HEK293 (cell line): Measurements from ENCODE around the gene RNF11.

Source experiments
- CTCF ChIA-PET: fragments of 350-600 bp; formaldehyde crosslinking; extraction: SDS; loops from one replicate; lab custom pipeline; 2021; ENCODE audit warnings: antibody characterized with exemption; lab: Yijun Ruan, JAX
- POLR2A ChIA-PET: fragments of 300-600 bp; formaldehyde crosslinking; extraction: SDS; loops from one replicate; lab custom pipeline; 2020; ENCODE audit warnings: antibody characterized with exemption, inconsistent platforms; lab: Yijun Ruan, JAX
- H3K27ac ChIP-seq: fragments of 200-500 bp; sonication (Bioruptor generic); 2 replicates; pipeline ENCODE4 v1.5.1; 2014; ENCODE audit warnings: low read depth, low read length, control low read depth, inconsistent platforms; ENCODE audit errors: extremely low read depth
- H3K36me3 ChIP-seq, 2 experiments: fragments of 200-500 bp in 1 of 2; sonication (Bioruptor generic) in 1 of 2; 1 replicate in 1 of 2; 2 replicates in 1 of 2; pipeline ENCODE4 v1.5.1; 2014 to 2017; ENCODE audit warnings: inconsistent platforms in 2 of 2, low read length in 2 of 2; ENCODE audit not compliant: control insufficient read depth in 2 of 2, insufficient read depth in 1 of 2
- H3K4me1 ChIP-seq: fragments of 200-500 bp; sonication (Bioruptor generic); 2 replicates; pipeline ENCODE4 v1.5.1; 2014; ENCODE audit warnings: mild to moderate bottlenecking, low read length, inconsistent platforms; ENCODE audit not compliant: control insufficient read depth, insufficient read depth
- H3K4me3 ChIP-seq: 2 replicates; pipeline ENCODE4 v1.5.1; 2011; ENCODE audit warnings: low read depth, mild to moderate bottlenecking, control low read depth, low read length, moderate library complexity
- H3K9me3 ChIP-seq: fragments of 200-500 bp; sonication (Bioruptor generic); 2 replicates; pipeline ENCODE4 v1.5.1; 2014; ENCODE audit warnings: low read depth, low read length, inconsistent platforms; ENCODE audit not compliant: control insufficient read depth, insufficient read depth
- EGR2 ChIP-seq: fragments of 450-650 bp; formaldehyde crosslinking; IDR thresholded peaks from 2 replicates; pipeline ENCODE4 v1.5.1; 2016; ENCODE audit warnings: low read depth, missing biosample characterization, missing genetic modification characterization
- ELK4 ChIP-seq: IDR thresholded peaks from 2 replicates; pipeline ENCODE4 v1.6.1; 2011; ENCODE audit warnings: mild to moderate bottlenecking, low read depth, low read length, borderline replicate concordance
- GLI2 ChIP-seq: fragments of 450-650 bp; formaldehyde crosslinking; IDR thresholded peaks from 2 replicates; pipeline ENCODE4; 2017; ENCODE audit warnings: missing biosample characterization, missing genetic modification characterization, low read depth, borderline replicate concordance
- YY2 ChIP-seq: fragments of 450-650 bp; formaldehyde crosslinking; IDR thresholded peaks from 2 replicates; pipeline ENCODE4 v1.5.1; 2016; ENCODE audit warnings: missing biosample characterization, missing genetic modification characterization
- ZFHX2 ChIP-seq: fragments of 450-650 bp; formaldehyde crosslinking; conservative IDR thresholded peaks from 2 replicates; pipeline ENCODE4 v1.5.1; 2016; ENCODE audit warnings: missing biosample characterization, missing genetic modification characterization
- ZFP37 ChIP-seq: fragments of 450-650 bp; formaldehyde crosslinking; IDR thresholded peaks from 2 replicates; pipeline ENCODE4 v1.5.1; 2016; ENCODE audit warnings: missing biosample characterization, missing genetic modification characterization
- ZNF121 ChIP-seq: fragments of 450-650 bp; formaldehyde crosslinking; IDR thresholded peaks from 2 replicates; pipeline ENCODE4 v1.5.1; 2016; ENCODE audit warnings: missing biosample characterization, missing genetic modification characterization
- ZNF211 ChIP-seq: fragments of 450-650 bp; formaldehyde crosslinking; IDR thresholded peaks from 2 replicates; pipeline ENCODE4 v1.5.1; 2016; ENCODE audit warnings: low read depth, missing biosample characterization, missing genetic modification characterization
- ZNF239 ChIP-seq: fragments of 450-650 bp; formaldehyde crosslinking; IDR thresholded peaks from 2 replicates; pipeline ENCODE4 v1.5.1; 2016; ENCODE audit warnings: missing biosample characterization, missing genetic modification characterization
- ZNF548 ChIP-seq: fragments of 450-650 bp; formaldehyde crosslinking; IDR thresholded peaks from 2 replicates; pipeline ENCODE4 v1.5.1; 2016; ENCODE audit warnings: missing biosample characterization, missing genetic modification characterization
- ZNF585B ChIP-seq: fragments of 450-650 bp; formaldehyde crosslinking; IDR thresholded peaks from 2 replicates; pipeline ENCODE4 v1.5.1; 2016; ENCODE audit warnings: missing biosample characterization, missing genetic modification characterization
- ZNF639 ChIP-seq: fragments of 450-650 bp; formaldehyde crosslinking; IDR thresholded peaks from 2 replicates; pipeline ENCODE4 v1.5.1; 2016; ENCODE audit warnings: missing biosample characterization, missing genetic modification characterization
- ZNF660 ChIP-seq: fragments of 450-650 bp; IDR thresholded peaks from 2 replicates; pipeline ENCODE4 v1.5.1; 2018; ENCODE audit warnings: missing biosample characterization, mild to moderate bottlenecking, missing genetic modification characterization
- ZNF792 ChIP-seq: fragments of 450-650 bp; formaldehyde crosslinking; IDR thresholded peaks from 2 replicates; pipeline ENCODE4 v1.5.1; 2016; ENCODE audit warnings: missing biosample characterization, missing genetic modification characterization
- ZSCAN23 ChIP-seq: fragments of 450-650 bp; formaldehyde crosslinking; IDR thresholded peaks from 2 replicates; pipeline ENCODE4 v1.5.1; 2016; ENCODE audit warnings: missing biosample characterization, missing genetic modification characterization
- ZSCAN30 ChIP-seq: fragments of 450-650 bp; IDR thresholded peaks from 2 replicates; pipeline ENCODE4 v1.5.1; 2018; ENCODE audit warnings: missing biosample characterization, mild to moderate bottlenecking, missing genetic modification characterization, moderate library complexity
- TF ChIP-seq, protein P1 (sequence below): fragments of 450-650 bp; formaldehyde crosslinking; IDR thresholded peaks from 2 replicates; pipeline ENCODE4 v1.5.1; 2016; ENCODE audit warnings: missing biosample characterization, missing genetic modification characterization

The RNF11 gene

GRCh38 chr1:51312718-51313117 lies 76.6 kb downstream of the RNF11 start:
- CTCF ChIA-PET: interaction anchor here (0.7 to 2.6 kb wide), 5 partner anchors 17 to 538 kb away, joined by 3 to 13 read pairs (median 4); no protein-coding TSS in a partner anchor
- Histone ChIP-seq H3K4me3 (no peak overlapping the region), H3K36me3 (peaks cover 0 to 44% of the 10 kb centered on the region in 2 experiments; a peak in 1 of 3 replicates), H3K27ac (no peak overlapping the region), H3K4me1 (no peaks in the 10 kb centered on the region), H3K9me3 (no peaks in the 10 kb centered on the region)
- POLR2A ChIA-PET: no interaction called here
- TF ChIP-seq ZNF792 (tag by site-specific recombination) (no peak), ZNF239 (tag by site-specific recombination) (no peak), ZNF548 (tag by site-specific recombination) (no peak), ZFP37 (tag by site-specific recombination) (no peak), ZNF660 (tag by site-specific recombination) (no peak), ZNF121 (tag by site-specific recombination) (no peak), YY2 (no peak), ZSCAN23 (tag by site-specific recombination) (no peak)

DNA sequence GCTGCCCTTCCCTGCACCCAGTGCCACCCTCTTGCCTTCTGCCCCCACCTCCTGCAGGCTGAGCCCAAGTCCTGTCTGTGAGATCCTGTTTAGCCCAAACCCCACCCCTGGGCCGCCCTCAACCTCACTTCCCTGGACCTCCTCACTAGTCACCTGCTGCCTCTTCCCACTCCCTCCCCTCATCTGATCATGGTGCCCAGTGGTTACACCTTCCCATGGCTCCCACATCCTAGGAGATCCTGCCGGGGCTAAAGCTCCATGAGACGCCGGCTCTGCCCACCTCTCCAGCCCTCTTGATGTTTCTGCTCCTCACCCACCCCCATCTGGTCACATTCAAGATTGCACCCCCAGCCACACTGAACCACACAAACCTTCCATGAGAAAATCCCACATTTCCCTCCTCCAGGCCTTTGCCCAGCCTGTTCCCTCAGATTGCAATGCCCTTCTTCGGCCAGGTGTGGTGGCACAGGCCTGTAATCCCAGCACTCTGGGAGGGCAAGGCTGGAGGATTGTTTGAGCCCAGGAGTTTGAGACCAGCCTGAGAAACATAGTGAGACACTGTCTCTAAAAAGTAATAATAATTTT lies 77.3 kb downstream of the RNF11 start:
- ChIA-PET POLR2A (no interaction called here), CTCF (interaction anchor here (1.1 to 2.6 kb wide), 2 partner anchors 17 to 539 kb away, joined by 4 to 13 read pairs; no protein-coding TSS in a partner anchor)
- no peaks in the 10 kb centered on the region for H3K4me1 ChIP-seq
- no peaks in the 10 kb centered on the region for H3K9me3 ChIP-seq
- H3K36me3 ChIP-seq: peaks cover 0 to 50% of the 10 kb centered on the region in 2 experiments; a peak in 1 of 3 replicates
- TF ChIP-seq EGR2: peak; percentile 88
- TF ChIP-seq ZNF211 (tag by site-specific recombination): no peak
- peak; percentile 74 for TF ChIP-seq ZFHX2 (tag by site-specific recombination)
- TF ChIP-seq ELK4: no peak
- no peak for TF ChIP-seq ZNF639 (tag by site-specific recombination)
- no peak for TF ChIP-seq GLI2 (tag by site-specific recombination)
- TF ChIP-seq ZSCAN30 (tag by site-specific recombination): no peak
- TF ChIP-seq, protein P1, sequence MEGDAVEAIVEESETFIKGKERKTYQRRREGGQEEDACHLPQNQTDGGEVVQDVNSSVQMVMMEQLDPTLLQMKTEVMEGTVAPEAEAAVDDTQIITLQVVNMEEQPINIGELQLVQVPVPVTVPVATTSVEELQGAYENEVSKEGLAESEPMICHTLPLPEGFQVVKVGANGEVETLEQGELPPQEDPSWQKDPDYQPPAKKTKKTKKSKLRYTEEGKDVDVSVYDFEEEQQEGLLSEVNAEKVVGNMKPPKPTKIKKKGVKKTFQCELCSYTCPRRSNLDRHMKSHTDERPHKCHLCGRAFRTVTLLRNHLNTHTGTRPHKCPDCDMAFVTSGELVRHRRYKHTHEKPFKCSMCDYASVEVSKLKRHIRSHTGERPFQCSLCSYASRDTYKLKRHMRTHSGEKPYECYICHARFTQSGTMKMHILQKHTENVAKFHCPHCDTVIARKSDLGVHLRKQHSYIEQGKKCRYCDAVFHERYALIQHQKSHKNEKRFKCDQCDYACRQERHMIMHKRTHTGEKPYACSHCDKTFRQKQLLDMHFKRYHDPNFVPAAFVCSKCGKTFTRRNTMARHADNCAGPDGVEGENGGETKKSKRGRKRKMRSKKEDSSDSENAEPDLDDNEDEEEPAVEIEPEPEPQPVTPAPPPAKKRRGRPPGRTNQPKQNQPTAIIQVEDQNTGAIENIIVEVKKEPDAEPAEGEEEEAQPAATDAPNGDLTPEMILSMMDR (tag by site-specific recombination): peak; percentile 82
- no peak for TF ChIP-seq ZNF585B
- no peak overlapping the region for H3K27ac ChIP-seq
- no peak overlapping the region for H3K4me3 ChIP-seq
